Right atrium auricular region (tissue), 2 donors: ENCODE data around the gene ARAP2. TPM values are rescaled to one million over a fixed set of nuclear protein-coding genes. Genes with fewer than 3 reads are reported as not detected.

Source experiments
- DNase-seq: peaks from one replicate; pipeline ENCODE4 v3.0.0-alpha.2; 2019; ENCODE audit warnings: low spot score
- H3K27ac ChIP-seq, 2 donors: fragments of 200-600 bp; sonication (generic); 1 replicate in 1 of 2; 2 replicates in 1 of 2; pipeline ENCODE4 v1.5.1; 2016 to 2019
- H3K27me3 ChIP-seq, 2 donors: fragments of 200-600 bp; sonication (generic); one replicate each; pipeline versions ENCODE4 v1.5.1 to v1.6.0; 2017 to 2019
- H3K36me3 ChIP-seq: fragments of 200-600 bp; sonication (generic); one replicate; pipeline ENCODE4 v1.5.1; 2016
- H3K4me1 ChIP-seq, 2 donors: fragments of 200-600 bp; sonication (generic); one replicate each; pipeline versions ENCODE4 v1.5.1 to v1.6.0; 2017 to 2019
- H3K4me3 ChIP-seq, 2 donors: fragments of 200-600 bp; sonication (generic); 1 replicate in 1 of 2; 2 replicates in 1 of 2; pipeline ENCODE4 v1.5.1; 2017 to 2019; ENCODE audit warnings: mild to moderate bottlenecking in 1 of 2, moderate library complexity in 1 of 2
- H3K9me3 ChIP-seq, 2 donors: fragments of 200-600 bp; sonication (generic); one replicate each; pipeline ENCODE4 v1.5.1; 2019
- CTCF ChIP-seq, 2 donors: fragments of 200-600 bp; sonication (generic); IDR thresholded peaks; one replicate each; pipeline ENCODE4 v1.5.1; 2019; ENCODE audit warnings: antibody characterized with exemption in 2 of 2
- total RNA-seq, 2 donors: library from RNA; depleted of rRNA; stranded (reverse); fragments of >200 nt; gene quantifications; one replicate each; pipeline ENCODE4 v1.1.0, GENCODE V29; 2016

ARAP2 gene
- total RNA-seq, 2 donors from 2014 or later, result 5.7 to 10.1 TPM

DNA sequence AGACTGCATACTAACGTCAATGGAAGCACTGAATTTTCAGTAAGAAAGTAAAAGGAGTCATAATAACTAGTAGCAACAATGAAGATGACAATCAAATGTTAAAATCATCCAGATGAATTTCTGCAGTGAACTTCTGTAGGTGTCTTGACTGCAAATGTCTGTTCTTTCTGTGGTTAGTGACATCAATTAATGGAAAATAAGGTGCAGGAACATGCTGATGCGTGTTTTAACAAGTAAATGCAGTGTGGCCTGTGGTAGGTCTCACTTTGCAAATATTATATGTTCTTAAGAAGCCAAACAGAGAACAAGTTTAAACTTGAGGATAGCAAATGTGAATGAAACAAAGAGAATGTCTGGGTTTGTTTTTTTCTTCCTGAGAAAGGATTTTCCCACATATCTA lies 34.5 kb upstream of the ARAP2 start:
- Histone ChIP-seq H3K36me3 (no peaks in the 10 kb centered on the region), H3K4me1 (no peaks in the 10 kb centered on the region), H3K27me3 (no peaks in the 10 kb centered on the region), H3K27ac (no peak overlapping the region), H3K9me3 (no peaks in the 10 kb centered on the region), H3K4me3 (no peak overlapping the region)
- no peak for TF ChIP-seq CTCF (IDR thresholded peaks at IDR 0.05)
- DNase-seq, result no peak

DNA sequence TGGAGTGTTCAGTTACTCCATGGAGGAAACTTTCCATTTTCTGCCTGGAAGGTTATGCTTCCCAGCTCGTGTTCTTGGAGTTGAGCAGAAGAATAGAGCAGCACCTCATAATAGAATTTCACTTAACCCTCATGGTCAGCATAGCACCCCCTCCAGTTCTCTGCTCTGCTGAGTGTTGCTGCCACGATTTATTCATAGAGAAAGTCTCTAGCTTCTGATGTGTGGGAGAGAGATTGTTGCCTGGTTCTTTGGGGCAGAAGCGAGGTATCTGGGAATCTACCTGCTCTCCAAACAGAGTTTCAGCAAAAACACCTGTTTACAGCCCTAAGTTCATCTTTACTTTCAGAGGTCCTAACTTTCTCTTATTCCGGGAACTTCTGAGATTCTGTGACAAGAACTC lies 33.2 kb upstream of the ARAP2 start:
- no peak for DNase-seq
- TF ChIP-seq CTCF (IDR thresholded peaks at IDR 0.05), result no peak
- Histone ChIP-seq H3K9me3 (no peaks in the 10 kb centered on the region), H3K27me3 (no peaks in the 10 kb centered on the region), H3K27ac (no peak overlapping the region), H3K4me1 (no peaks in the 10 kb centered on the region), H3K4me3 (no peak overlapping the region), H3K36me3 (no peaks in the 10 kb centered on the region)

- no peaks in the 10 kb centered on the region for H3K36me3 ChIP-seq
- H3K9me3 ChIP-seq, result no peaks in the 10 kb centered on the region
- H3K27ac ChIP-seq, result no peak overlapping the region
- no peak for DNase-seq
- no peak for TF ChIP-seq CTCF (IDR thresholded peaks at IDR 0.05)
- no peak overlapping the region for H3K4me3 ChIP-seq
- H3K27me3 ChIP-seq, result no peaks in the 10 kb centered on the region
- H3K4me1 ChIP-seq, result no peaks in the 10 kb centered on the region
Observed at GRCh38 chr4:36274158-36274557, 29.8 kb upstream of the ARAP2 start.

GRCh38 chr4:36273276-36273675 lies 29.0 kb upstream of the ARAP2 start:
- H3K36me3 ChIP-seq, result no peaks in the 10 kb centered on the region
- H3K4me1 ChIP-seq, result no peaks in the 10 kb centered on the region
- DNase-seq, result no peak
- H3K27me3 ChIP-seq, result no peaks in the 10 kb centered on the region
- H3K9me3 ChIP-seq, result no peaks in the 10 kb centered on the region
- no peak overlapping the region for H3K4me3 ChIP-seq
- no peak overlapping the region for H3K27ac ChIP-seq
- TF ChIP-seq CTCF (IDR thresholded peaks at IDR 0.05), result no peak

GRCh38 chr4:36269533-36270173 lies 25.3 kb upstream of the ARAP2 start:
- Histone ChIP-seq H3K36me3 (no peaks in the 10 kb centered on the region), H3K4me1 (no peaks in the 10 kb centered on the region), H3K27me3 (no peaks in the 10 kb centered on the region), H3K9me3 (no peaks in the 10 kb centered on the region), H3K27ac (no peak overlapping the region), H3K4me3 (no peak overlapping the region)
- TF ChIP-seq CTCF (IDR thresholded peaks at IDR 0.05), result no peak
- DNase-seq, result no peak

- H3K9me3 ChIP-seq, result no peaks in the 10 kb centered on the region
- TF ChIP-seq CTCF (IDR thresholded peaks at IDR 0.05), result no peak
- no peaks in the 10 kb centered on the region for H3K4me1 ChIP-seq
- H3K4me3 ChIP-seq, result no peak overlapping the region
- no peak for DNase-seq
- no peak overlapping the region for H3K27ac ChIP-seq
- H3K36me3 ChIP-seq, result no peaks in the 10 kb centered on the region
- no peaks in the 10 kb centered on the region for H3K27me3 ChIP-seq
Observed at GRCh38 chr4:36269101-36269500, 24.8 kb upstream of the ARAP2 start.
